ENCODE results near the gene NME5. TPM values are rescaled to one million over a fixed set of nuclear protein-coding genes. Genes with fewer than 3 reads are reported as not detected.

Gene NME5
- total and polyA plus RNA-seq, 9 of the 15 experiments (the other 6 are each of a cell fraction or from before 2014, with no cell fraction given), result not detected

- TF ChIP-seq E4F1 (CRISPR knock-in tag; IDR thresholded peaks at IDR 0.05; ENCODE audit: borderline replicate concordance) (no peak), XRCC4 (IDR thresholded peaks at IDR 0.05; ENCODE audit: extremely low read depth, insufficient read depth, insufficient read length) (no peak), CAMTA2 (CRISPR knock-in tag; conservative IDR thresholded peaks at IDR 0.05) (no peak), AFF1 (IDR thresholded peaks at IDR 0.05; ENCODE audit: low read depth in 1 of 2, partially characterized antibody in 2 of 2) (peak in 1 of 2 experiments; percentile 97), NFXL1 (CRISPR knock-in tag; IDR thresholded peaks at IDR 0.05) (no peak), GABPB2 (CRISPR knock-in tag; conservative IDR thresholded peaks at IDR 0.05) (no peak), RBBP5 (IDR thresholded peaks at IDR 0.05; ENCODE audit: borderline replicate concordance, insufficient read depth, low read length, poor library complexity, severe bottlenecking) (peak; percentile 30), ZNF511 (CRISPR knock-in tag; IDR thresholded peaks at IDR 0.05) (peak; percentile 75; the same call in 1 of the 2 replicates), CHD2 (IDR thresholded peaks at IDR 0.05; ENCODE audit: low read depth, low read length) (no peak), TCF7 (IDR thresholded peaks at IDR 0.05; ENCODE audit: borderline replicate concordance) (no peak), BRCA1 (IDR thresholded peaks at IDR 0.05) (no peak), BRCA1 (CRISPR knock-in tag; IDR thresholded peaks at IDR 0.05) (no peak), SNAPC5 (CRISPR knock-in tag; IDR thresholded peaks at IDR 0.05) (no peak), SMAD2 (IDR thresholded peaks at IDR 0.05; ENCODE audit: low read depth, low read length) (no peak), RNF219 (CRISPR knock-in tag; IDR thresholded peaks at IDR 0.05) (no peak), NELFE (IDR thresholded peaks at IDR 0.05; ENCODE audit: insufficient read depth, insufficient read length) (no peak), ZNF766 (CRISPR knock-in tag; conservative IDR thresholded peaks at IDR 0.05) (peak; percentile 48; the same call in 1 of the 2 replicates), ZBED1 (IDR thresholded peaks at IDR 0.05) (no peak)
These were observed 39.5 kb upstream of the NME5 start, which contains the start of the genes BRD8 and KIF20A (continued) for GRCh38 chr5:138178516-138179276.
